Stimulated activated CD4-positive, alpha-beta T cell treated with anti-CD3 and anti-CD28 coated beads, Interleukin-15, amount 100 ng/mL, for 1 hour (primary cell): ENCODE results near the gene PMS2.
"Not testable (repeated sequence)": the region's sequence is repeated elsewhere in the genome, so short reads cannot be mapped to it uniquely, and the experiment has no call there.

ENCODE experiments used
- DNase-seq, 2 donors: peaks; one replicate each; pipeline ENCODE4 v3.0.0-alpha.2; 2020; ENCODE audit warnings: low read depth in 1 of 2, low spot score in 1 of 2

Gene PMS2

DNA sequence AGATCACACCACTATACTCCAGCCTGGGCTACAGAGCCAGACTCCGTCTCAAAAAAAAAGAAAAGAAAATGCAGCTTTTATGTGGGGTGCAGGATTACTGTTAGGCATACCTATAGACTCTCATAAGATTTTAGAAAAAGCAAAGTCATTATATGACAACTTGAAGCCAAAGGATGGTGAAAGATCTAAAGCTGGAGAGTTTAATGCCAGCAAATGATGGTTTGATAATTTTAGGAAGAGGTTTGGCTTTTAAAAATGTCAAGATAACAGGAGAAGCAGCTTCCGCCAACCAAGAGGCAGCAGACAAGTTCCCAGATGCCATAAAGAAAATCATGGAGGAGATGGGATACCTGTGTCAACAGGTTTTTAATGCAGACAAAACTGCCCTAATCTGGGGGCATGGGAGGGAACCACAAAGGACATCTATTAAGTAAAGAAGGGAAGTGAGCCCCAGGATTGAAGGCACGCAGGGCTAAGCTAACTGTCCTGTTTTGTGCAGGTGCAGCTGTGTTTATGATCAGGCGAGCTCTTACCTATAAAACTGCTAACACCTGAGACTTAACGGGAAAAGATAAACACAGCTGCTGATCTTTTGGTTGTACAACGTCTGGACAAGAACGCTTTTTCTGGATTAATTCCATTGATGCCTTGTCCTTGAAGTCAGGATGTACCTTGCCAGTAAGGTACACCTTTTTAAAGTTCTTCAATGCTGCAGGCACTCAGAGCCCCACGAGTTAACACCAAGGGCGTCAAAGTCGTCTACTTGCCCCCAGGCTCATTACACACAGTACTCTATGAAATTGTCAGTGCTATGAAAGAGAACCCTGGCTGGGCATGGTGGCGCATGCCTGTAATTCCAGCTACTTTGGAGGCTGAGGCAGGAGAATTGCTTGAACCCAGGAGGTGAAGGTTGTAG lies 11.8 kb upstream of the PMS2 start:
- DNase-seq, result no peak

DNA sequence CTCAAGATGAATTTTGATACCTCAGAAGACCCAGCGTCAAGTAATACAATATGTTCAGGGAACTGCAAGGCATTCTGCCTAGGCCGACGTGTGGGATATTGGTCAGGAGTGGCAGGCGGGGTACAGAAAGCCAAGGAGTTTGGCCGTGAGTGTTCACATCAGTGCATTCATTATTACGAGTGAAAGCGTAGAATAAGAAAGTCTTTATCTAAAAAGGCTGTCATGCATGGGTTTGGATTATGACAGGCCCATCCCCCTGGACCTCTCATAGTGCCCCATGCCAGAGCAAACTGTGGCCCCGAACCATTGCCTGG lies 7.8 kb upstream of the PMS2 start:
- no peak for DNase-seq

- DNase-seq, result no peak
Measured at GRCh38 chr7:6015917-6016652, 7.2 kb upstream of the PMS2 start.

- DNase-seq, result no peak
Measured at GRCh38 chr7:6012355-6013104, 3.7 kb upstream of the PMS2 start.

DNA sequence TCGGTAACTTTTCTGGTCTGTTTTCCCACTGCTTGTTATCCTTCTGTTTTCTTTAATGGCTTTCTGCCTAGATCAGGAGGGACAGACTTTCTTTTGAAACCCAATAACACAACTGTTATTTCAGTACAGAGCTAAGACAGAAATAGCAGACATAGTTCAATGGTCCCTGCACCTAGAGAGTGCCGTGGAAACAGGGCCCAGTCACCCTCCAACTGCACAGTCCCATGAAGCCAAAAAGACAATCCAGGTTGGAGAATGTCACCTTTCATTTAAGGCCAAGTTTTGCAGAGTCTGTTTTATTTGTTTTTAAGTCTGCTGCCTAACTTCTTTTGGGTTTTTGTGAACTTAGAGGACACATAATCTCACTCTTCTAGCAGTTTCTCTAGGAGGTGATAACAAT lies 2.7 kb upstream of the PMS2 start:
- no peak for DNase-seq

DNA sequence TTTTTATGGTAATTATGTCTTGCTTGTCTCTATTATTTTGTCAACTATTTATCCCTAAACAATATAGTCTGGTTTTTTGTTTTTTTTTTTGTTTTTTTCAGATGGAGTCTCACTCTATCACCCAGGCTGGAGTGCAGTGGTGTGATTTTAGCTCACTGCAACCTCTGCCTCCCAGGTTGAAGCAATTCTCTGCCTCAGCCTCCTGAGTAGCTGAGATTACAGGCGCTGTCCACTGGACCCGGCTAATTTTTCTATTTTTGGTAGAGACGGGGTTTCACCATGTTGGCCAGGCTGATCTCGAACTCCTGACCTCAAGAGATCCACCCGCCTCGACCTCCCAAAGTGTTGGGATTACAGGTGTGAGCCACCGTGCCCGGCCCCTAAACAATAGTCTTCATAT lies 1.5 kb upstream of the PMS2 start:
- DNase-seq, result not testable (repeated sequence)

DNA sequence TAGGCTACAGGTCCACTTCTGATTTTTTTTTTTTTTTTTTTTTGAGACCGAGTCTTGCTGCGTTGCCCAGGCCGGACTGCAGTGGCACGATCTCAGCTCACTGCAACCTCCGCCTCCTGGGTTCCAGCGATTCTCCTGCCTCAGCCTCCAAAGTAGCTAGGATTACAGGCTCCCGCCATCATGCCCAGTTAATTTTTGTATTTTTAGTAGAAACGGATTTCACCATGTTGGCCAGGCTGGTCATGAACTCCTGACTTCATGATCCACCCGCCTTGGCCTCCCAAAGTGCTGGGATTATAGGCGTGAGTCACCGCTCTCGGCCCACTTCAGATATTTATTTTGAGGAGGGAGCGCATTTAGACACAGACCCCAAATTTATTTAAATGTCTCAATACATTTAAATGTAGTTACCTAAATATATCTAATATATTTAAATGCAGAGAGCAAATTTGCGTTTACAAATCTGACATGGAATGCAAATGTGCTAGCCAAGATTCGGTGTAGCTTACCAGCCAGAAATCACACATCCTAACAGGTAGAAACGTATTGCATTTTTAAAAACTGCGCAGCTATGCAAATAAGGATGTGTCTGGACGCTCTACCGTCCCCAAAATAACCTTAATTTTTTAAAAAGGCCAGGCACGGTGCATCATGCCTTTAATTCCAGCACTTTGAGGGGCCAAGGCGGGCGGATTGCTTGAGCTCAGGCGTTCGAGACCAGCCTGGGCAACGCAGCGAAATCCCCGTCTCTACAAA lies 836 bp downstream of the PMS2 start:
- not testable (repeated sequence) for DNase-seq

GRCh38 chr7:6007386-6007785 lies 1.5 kb downstream of the PMS2 start:
- DNase-seq, result no peak

DNA sequence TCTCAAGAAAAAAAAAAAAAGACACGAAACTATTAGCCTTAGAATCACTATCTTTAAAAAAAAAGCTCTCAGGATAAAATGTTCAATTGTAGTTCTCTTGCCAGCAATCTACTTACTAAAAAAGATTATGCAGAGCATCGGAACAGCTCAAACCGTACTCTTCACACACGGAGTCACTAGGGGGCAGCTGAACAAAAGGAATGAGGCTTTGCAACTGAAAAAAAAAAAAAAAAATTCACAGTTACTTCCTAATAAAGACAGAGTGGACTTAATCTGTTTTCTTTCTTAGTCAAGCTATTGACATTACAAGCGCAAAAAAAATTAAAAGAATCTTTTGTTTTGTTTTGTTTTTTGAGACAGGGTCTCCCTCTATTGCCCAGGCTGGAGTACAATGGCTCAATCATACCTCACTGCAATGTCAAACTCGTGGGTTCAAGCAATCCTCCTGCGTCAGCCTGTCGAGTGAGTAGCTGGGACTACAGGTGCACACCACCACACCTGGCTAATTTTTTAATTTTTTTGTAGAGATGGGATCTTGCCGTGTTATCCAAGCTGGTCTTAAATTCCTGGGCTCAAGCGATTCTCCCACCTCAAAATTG lies 11.5 kb downstream of the PMS2 start:
- DNase-seq, result no peak

DNA sequence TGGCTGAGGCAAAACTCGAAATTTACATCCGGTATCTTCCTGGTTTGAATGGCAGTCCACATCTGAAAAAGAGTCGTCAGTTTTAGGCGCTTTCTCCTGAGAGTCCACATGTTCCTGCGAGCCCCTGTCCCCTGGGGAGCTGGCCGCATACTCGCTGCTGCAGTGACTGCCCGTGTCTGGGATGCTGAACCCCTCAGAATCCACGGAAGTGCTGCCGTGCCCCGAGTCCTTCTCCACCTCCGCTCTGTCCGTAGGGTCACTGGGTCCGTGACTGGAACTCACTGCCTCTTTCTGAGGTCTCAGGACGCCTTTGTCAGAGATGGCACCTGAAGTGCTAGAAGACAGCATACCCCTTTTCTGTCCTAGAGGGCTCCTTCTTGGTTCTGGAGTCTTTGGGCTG lies 21.8 kb downstream of the PMS2 start:
- not testable (repeated sequence) for DNase-seq

GRCh38 chr7:5979680-5980314 lies 29.1 kb downstream of the PMS2 start:
- DNase-seq, result not testable (repeated sequence)

GRCh38 chr7:5973580-5973979 lies 35.3 kb downstream of the PMS2 start:
- not testable (repeated sequence) for DNase-seq

- DNase-seq, result not testable (repeated sequence)
Measured at GRCh38 chr7:5970347-5970911, 38.4 kb downstream of the PMS2 start, which contains the start of gene RSPH10B. Gene RSPH10B (minus strand): TSS chr7:5970689. CDS start chr7:5967116, 3,573 bp downstream.

GRCh38 chr7:5963810-5964209 lies 45.0 kb downstream of the PMS2 start:
- not testable (repeated sequence) for DNase-seq

DNA sequence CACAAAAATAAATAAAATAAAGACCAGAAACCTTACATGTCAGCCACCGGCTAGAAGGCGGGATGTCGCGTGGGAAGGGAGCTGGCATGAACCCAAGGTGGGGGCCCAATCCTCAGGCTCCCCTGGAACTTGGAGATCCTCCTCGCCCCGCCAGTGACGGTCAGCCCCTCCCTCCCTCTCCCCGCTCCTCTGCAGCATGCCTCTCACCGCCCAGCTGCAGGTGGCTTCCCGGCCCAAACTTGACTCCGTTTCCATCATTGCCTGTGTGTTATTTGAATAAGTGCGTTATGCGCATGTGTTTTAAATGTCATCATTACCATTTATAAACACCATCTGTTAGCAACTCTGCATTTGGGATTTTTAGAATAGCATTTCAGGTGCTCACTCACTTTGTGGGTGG lies 45.6 kb downstream of the PMS2 start:
- DNase-seq, result not testable (repeated sequence)

DNA sequence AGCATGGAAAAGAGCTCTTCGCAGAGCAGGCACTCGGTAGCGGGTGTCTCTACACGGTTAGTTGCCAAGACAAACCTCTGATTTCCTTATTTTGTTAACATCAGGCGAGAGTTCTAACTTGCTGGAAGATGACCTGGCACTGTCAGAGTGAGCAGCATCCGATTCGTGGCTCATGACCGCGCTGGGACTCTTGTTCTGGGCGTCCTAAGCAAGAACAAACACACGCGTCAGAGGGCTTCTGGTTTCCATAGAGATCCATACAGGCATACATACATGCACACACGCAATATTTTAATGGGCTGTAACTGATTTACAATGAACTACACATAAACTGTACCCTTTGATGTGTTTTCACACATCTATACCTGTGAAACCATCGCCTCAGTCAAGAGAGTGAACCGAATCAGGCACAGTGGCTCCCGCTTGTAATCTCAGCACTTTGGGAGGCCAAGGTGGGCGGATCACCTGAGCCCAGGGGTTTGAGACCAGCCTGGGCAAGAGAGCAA lies 73.9 kb downstream of the PMS2 start:
- not testable (repeated sequence) for DNase-seq

DNA sequence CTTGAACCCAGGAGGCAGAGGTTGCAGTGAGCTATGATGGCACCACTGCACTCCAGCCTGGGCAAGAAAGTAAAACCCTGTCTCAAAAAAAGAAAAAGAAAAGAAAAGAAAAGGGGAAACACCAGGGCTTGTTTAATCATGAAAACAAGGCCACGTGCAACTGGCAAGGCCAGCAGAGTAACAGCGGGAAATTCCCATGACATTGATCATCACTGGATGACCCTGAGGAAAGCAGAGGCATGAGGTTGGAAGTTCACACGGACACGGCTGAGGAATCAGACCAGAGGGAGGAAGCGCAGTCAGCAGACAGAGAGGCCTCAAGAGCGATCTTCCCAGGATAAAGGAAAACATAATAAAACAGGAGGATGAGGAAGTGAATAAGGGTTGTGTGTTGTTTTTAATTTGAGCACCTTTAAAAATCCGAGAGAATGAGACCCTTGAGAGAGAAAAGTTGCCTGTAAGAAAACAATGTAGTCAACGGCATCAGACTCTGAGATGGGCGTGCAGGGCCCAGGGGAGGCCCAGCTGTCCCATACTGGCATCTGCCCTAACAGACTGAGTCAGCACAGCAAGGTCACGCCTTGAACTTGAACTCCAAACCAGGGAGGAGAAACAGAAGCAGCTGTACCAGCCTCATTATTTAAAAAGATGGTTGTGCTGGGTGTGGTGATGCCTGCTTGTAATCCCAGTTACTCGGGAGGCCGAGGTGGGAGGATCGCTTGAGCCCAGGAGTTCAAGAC lies 76.8 kb downstream of the PMS2 start:
- DNase-seq, result not testable (repeated sequence)

GRCh38 chr7:5931250-5931649 lies 77.6 kb downstream of the PMS2 start:
- DNase-seq, result not testable (repeated sequence)

GRCh38 chr7:5930290-5930689 lies 78.6 kb downstream of the PMS2 start:
- not testable (repeated sequence) for DNase-seq
